Regular cardiac myocyte (primary cell): ENCODE results near the gene SPATA31A6. TPM values are rescaled to one million over a fixed set of nuclear protein-coding genes. Genes with fewer than 3 reads are reported as not detected.

Experiments used
- total RNA-seq: library from RNA; depleted of rRNA; stranded (reverse); fragments of >200 nt; gene quantifications from 2 replicates; pipeline ENCODE4 v1.2.3, GENCODE V29; 2014

SPATA31A6 gene
- not detected in 2 replicates for total RNA-seq

GRCh38 chr9:42183359-42183758 lies at the start of gene SPATA31A6:
Gene SPATA31A6 (plus strand): TSS chr9:42183659. CDS start chr9:42183688, 29 bp downstream.

Other genes starting within 250 kb of the SPATA31A6 start
- 18.9 and 49.7 TPM in 2 replicates for gene CNTNAP3B, start 54.2 kb upstream of the SPATA31A6 start, total RNA-seq